ENCODE data around the gene OR6C6. TPM values are rescaled to one million over a fixed set of nuclear protein-coding genes. Genes with fewer than 3 reads are reported as not detected.

Gene OR6C6
- not detected in 2 replicates for total RNA-seq

GRCh38 chr12:55296469-55296868, at the start of gene OR6C6:
OR6C6 (minus strand) TSS chr12:55296569; CDS start chr12:55295232, 1,337 bp downstream.

GRCh38 chr12:55330446-55330845, 34.1 kb upstream of the OR6C6 start, which contains the start of gene OR6C3:
OR6C3 (plus strand) TSS chr12:55330746; CDS start chr12:55331701, 955 bp downstream.

GRCh38 chr12:55314043-55314442, 17.7 kb upstream of the OR6C6 start, which contains the start of gene OR6C1:
OR6C1 (plus strand) TSS chr12:55314343; CDS start chr12:55320600, 6,257 bp downstream.

GRCh38 chr12:55244309-55244708, 52.1 kb downstream of the OR6C6 start, which contains the start of gene OR6C74:
OR6C74 (plus strand) TSS chr12:55244609; CDS start chr12:55247288, 2,679 bp downstream.

Other genes starting within 250 kb of the OR6C6 start
- gene OR9K2, start 170.2 kb downstream of the OR6C6 start, total RNA-seq, result not detected in 2 replicates
- gene OR10A7, start 75.5 kb downstream of the OR6C6 start, total RNA-seq, result not detected in 2 replicates
- not detected in 2 replicates for gene OR6C74, start 52.0 kb downstream of the OR6C6 start, total RNA-seq
- gene OR6C1, start 17.8 kb upstream of the OR6C6 start, total RNA-seq, result not detected in 2 replicates
- not detected in 2 replicates for gene OR6C3, start 34.2 kb upstream of the OR6C6 start, total RNA-seq
- not detected in 2 replicates for gene OR6C75, start 66.4 kb upstream of the OR6C6 start, total RNA-seq
- not detected in 2 replicates for gene OR6C65, start 104.0 kb upstream of the OR6C6 start, total RNA-seq
- not detected in 2 replicates for gene OR6C76, start 129.7 kb upstream of the OR6C6 start, total RNA-seq
- not detected in 2 replicates for gene OR6C2, start 147.5 kb upstream of the OR6C6 start, total RNA-seq
- gene OR6C70, start 173.6 kb upstream of the OR6C6 start, total RNA-seq, result not detected in 2 replicates
- not detected in 2 replicates for gene OR6C68, start 195.8 kb upstream of the OR6C6 start, total RNA-seq